H1 (cell line): Measurements from ENCODE around the gene AMIGO2.

ENCODE experiments used
- CHD7 ChIP-seq: fragments of 300-600 bp; sonication (generic); IDR thresholded peaks from 2 replicates; pipeline ENCODE4 v1.7.1; 2012; ENCODE audit warnings: low read length, moderate library complexity, mild to moderate bottlenecking, inconsistent platforms; ENCODE audit not compliant: insufficient replicate concordance
- CREB1 ChIP-seq: IDR thresholded peaks from 2 replicates; pipeline ENCODE4 v1.6.1; 2012; ENCODE audit warnings: inconsistent platforms
- EP300 ChIP-seq, 2 experiments: IDR thresholded peaks; 1 replicate in 1 of 2; 2 replicates in 1 of 2; pipeline ENCODE4 v1.6.1; 2011 to 2012; ENCODE audit warnings: low read depth in 2 of 2, low read length in 2 of 2, mild to moderate bottlenecking in 2 of 2, borderline replicate concordance in 1 of 2, inconsistent platforms in 1 of 2, moderate library complexity in 1 of 2
- EZH2 ChIP-seq: fragments of 200-600 bp; sonication (generic); IDR thresholded peaks from 2 replicates; pipeline ENCODE4 v1.7.1; 2012; ENCODE audit warnings: low read depth, mild to moderate bottlenecking, moderate library complexity, low read length, inconsistent platforms; ENCODE audit not compliant: severe bottlenecking
- NANOG ChIP-seq: IDR thresholded peaks from 2 replicates; pipeline ENCODE4 v1.6.1; 2011; ENCODE audit warnings: low read length, low read depth, mild to moderate bottlenecking, inconsistent platforms; ENCODE audit not compliant: insufficient read depth, poor library complexity, severe bottlenecking
- POLR2AphosphoS5 ChIP-seq: IDR thresholded peaks from 2 replicates; pipeline ENCODE4 v1.6.1; 2011; ENCODE audit warnings: low read depth, low read length
- SIN3A ChIP-seq, 2 experiments: IDR thresholded peaks in 1 of 2; conservative IDR thresholded peaks in 1 of 2; 2 replicates each; pipeline ENCODE4 v1.6.1; 2011 to 2012; ENCODE audit warnings: low read length in 2 of 2, improper control_type of control experiment in 1 of 2, low read depth in 1 of 2, mild to moderate bottlenecking in 1 of 2
- SUZ12 ChIP-seq: fragments of 200-600 bp; sonication (generic); IDR thresholded peaks from 2 replicates; pipeline ENCODE4 v1.6.1; 2012; ENCODE audit warnings: mild to moderate bottlenecking, inconsistent platforms, low read length, moderate library complexity, mixed read lengths
- TAF1 ChIP-seq: IDR thresholded peaks from 2 replicates; pipeline ENCODE4 v1.6.1; 2011; ENCODE audit warnings: mild to moderate bottlenecking, low read depth, low read length
- TF ChIP-seq, protein P1 (sequence below), 3 experiments: IDR thresholded peaks; 1 replicate in 2 of 3; 2 replicates in 1 of 3; pipeline versions ENCODE4 v1.5.1 to v1.6.1; 2011; ENCODE audit warnings: low read length in 3 of 3, mild to moderate bottlenecking in 3 of 3, inconsistent platforms in 2 of 3, low read depth in 1 of 3, moderate library complexity in 1 of 3; ENCODE audit not compliant: insufficient read depth in 1 of 3; ENCODE audit errors: control extremely low read depth in 1 of 3
- TF ChIP-seq, protein P2 (sequence below): IDR thresholded peaks from 2 replicates; pipeline ENCODE4 v1.6.1; 2012; ENCODE audit warnings: inconsistent platforms

- TF ChIP-seq, protein P1, sequence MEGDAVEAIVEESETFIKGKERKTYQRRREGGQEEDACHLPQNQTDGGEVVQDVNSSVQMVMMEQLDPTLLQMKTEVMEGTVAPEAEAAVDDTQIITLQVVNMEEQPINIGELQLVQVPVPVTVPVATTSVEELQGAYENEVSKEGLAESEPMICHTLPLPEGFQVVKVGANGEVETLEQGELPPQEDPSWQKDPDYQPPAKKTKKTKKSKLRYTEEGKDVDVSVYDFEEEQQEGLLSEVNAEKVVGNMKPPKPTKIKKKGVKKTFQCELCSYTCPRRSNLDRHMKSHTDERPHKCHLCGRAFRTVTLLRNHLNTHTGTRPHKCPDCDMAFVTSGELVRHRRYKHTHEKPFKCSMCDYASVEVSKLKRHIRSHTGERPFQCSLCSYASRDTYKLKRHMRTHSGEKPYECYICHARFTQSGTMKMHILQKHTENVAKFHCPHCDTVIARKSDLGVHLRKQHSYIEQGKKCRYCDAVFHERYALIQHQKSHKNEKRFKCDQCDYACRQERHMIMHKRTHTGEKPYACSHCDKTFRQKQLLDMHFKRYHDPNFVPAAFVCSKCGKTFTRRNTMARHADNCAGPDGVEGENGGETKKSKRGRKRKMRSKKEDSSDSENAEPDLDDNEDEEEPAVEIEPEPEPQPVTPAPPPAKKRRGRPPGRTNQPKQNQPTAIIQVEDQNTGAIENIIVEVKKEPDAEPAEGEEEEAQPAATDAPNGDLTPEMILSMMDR (IDR thresholded peaks at IDR 0.05; ENCODE audit: control extremely low read depth in 1 of 3, insufficient read depth in 1 of 3, low read depth in 1 of 3, low read length in 3 of 3) = no peak
- TF ChIP-seq EP300 (IDR thresholded peaks at IDR 0.05; ENCODE audit: borderline replicate concordance in 1 of 2, low read depth in 2 of 2, low read length in 2 of 2) (no peak), CHD7 (no peak), POLR2AphosphoS5 (no peak), CREB1 (no peak), SUZ12 (no peak), NANOG (no peak), TAF1 (no peak), EZH2 (no peak), SIN3A (conservative IDR thresholded peaks at IDR 0.05 in 1 of 2, IDR thresholded peaks at IDR 0.05 in 1 of 2; ENCODE audit: low read depth in 1 of 2, low read length in 2 of 2) (no peak)
- TF ChIP-seq, protein P2, sequence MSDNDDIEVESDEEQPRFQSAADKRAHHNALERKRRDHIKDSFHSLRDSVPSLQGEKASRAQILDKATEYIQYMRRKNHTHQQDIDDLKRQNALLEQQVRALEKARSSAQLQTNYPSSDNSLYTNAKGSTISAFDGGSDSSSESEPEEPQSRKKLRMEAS = no peak
Observed at GRCh38 chr12:47074757-47075156, 5.0 kb downstream of the AMIGO2 start.
